Astrocyte (in vitro differentiated cells and primary cell): ENCODE data around the gene METTL3. TPM values are rescaled to one million over a fixed set of nuclear protein-coding genes. Genes with fewer than 3 reads are reported as not detected.

ENCODE experiments used
- DNase-seq: peaks from one replicate; pipeline ENCODE4 v3.0.0-alpha.2; 2010; ENCODE audit warnings: low read depth
- FAIRE-seq: peaks from 2 replicates; lab custom pipeline; 2011; peaks lifted over from hg19 to GRCh38; lab: Jason Lieb, UNC
- H2AFZ ChIP-seq: 2 replicates; pipeline ENCODE4 v1.6.0; 2012; ENCODE audit warnings: low read depth, low read length, inconsistent platforms
- H3K27ac ChIP-seq: 2 replicates; pipeline ENCODE4 v1.5.1; 2011; ENCODE audit warnings: low read depth, low read length, inconsistent platforms
- H3K27me3 ChIP-seq: 2 replicates; pipeline ENCODE4 v1.6.0; 2011; ENCODE audit warnings: low read length, inconsistent platforms; ENCODE audit not compliant: insufficient read depth
- H3K36me3 ChIP-seq: 2 replicates; pipeline ENCODE4 v1.5.1; 2011; ENCODE audit warnings: low read length, inconsistent platforms; ENCODE audit not compliant: insufficient read depth
- H3K4me1 ChIP-seq: 2 replicates; pipeline ENCODE4 v1.5.1; 2011; ENCODE audit warnings: low read length, inconsistent platforms; ENCODE audit not compliant: insufficient read depth
- H3K4me2 ChIP-seq: 2 replicates; pipeline ENCODE4 v1.6.0; 2012; ENCODE audit warnings: low read length, inconsistent platforms
- H3K4me3 ChIP-seq: 2 replicates; pipeline ENCODE4 v1.5.1; 2011; ENCODE audit warnings: low read depth, mild to moderate bottlenecking, low read length, inconsistent platforms; ENCODE audit not compliant: insufficient read depth
- H3K79me2 ChIP-seq: 2 replicates; pipeline ENCODE4 v1.6.0; 2012; ENCODE audit warnings: mild to moderate bottlenecking, low read length, inconsistent platforms; ENCODE audit not compliant: insufficient read depth
- H3K9ac ChIP-seq: 2 replicates; pipeline ENCODE4 v1.6.0; 2012; ENCODE audit warnings: mild to moderate bottlenecking, low read length, inconsistent platforms
- H3K9me3 ChIP-seq: 2 replicates; pipeline ENCODE4 v1.5.1; 2012; ENCODE audit warnings: low read depth, mild to moderate bottlenecking, low read length, inconsistent platforms; ENCODE audit not compliant: insufficient read depth
- H4K20me1 ChIP-seq: 2 replicates; pipeline ENCODE4 v1.6.0; 2012; ENCODE audit warnings: low read length, inconsistent platforms; ENCODE audit not compliant: insufficient read depth
- H3K27ac Mint-ChIP-seq: one replicate; pipeline ENCODE4 v1.8.0; 2021; ENCODE audit warnings: mild to moderate bottlenecking, mixed read lengths; ENCODE audit not compliant: unreplicated experiment
- H3K27me3 Mint-ChIP-seq: one replicate; pipeline ENCODE4 v1.8.0; 2021; ENCODE audit warnings: low read depth, mixed read lengths; ENCODE audit not compliant: unreplicated experiment
- H3K36me3 Mint-ChIP-seq: one replicate; pipeline ENCODE4 v1.8.0; 2021; ENCODE audit warnings: low read depth, mixed read lengths; ENCODE audit not compliant: unreplicated experiment
- H3K4me1 Mint-ChIP-seq: one replicate; pipeline ENCODE4 v1.8.0; 2021; ENCODE audit warnings: low read depth, mixed read lengths; ENCODE audit not compliant: unreplicated experiment
- H3K4me3 Mint-ChIP-seq: one replicate; pipeline ENCODE4 v1.8.0; 2021; ENCODE audit warnings: mild to moderate bottlenecking, moderate library complexity, mixed read lengths; ENCODE audit not compliant: unreplicated experiment
- H3K9me3 Mint-ChIP-seq: one replicate; pipeline ENCODE4 v1.8.0; 2021; ENCODE audit warnings: mild to moderate bottlenecking, mixed read lengths; ENCODE audit not compliant: unreplicated experiment
- EZH2 ChIP-seq: IDR thresholded peaks from 2 replicates; pipeline ENCODE4 v1.6.1; 2012; ENCODE audit warnings: mild to moderate bottlenecking, low read length, inconsistent platforms; ENCODE audit not compliant: insufficient read depth
- total RNA-seq: library from RNA; stranded (reverse); gene quantifications from 2 replicates; pipeline ENCODE4 v1.2.1, GENCODE V29; 2021
- TF ChIP-seq, protein P1 (sequence below): IDR thresholded peaks from 2 replicates; pipeline ENCODE4 v1.5.1; 2011; ENCODE audit warnings: low read depth, mild to moderate bottlenecking, inconsistent platforms, low read length, moderate library complexity; ENCODE audit not compliant: insufficient read depth

The METTL3 gene
- total RNA-seq, 1 donor from 2014 or later, result 44.0 TPM

DNA sequence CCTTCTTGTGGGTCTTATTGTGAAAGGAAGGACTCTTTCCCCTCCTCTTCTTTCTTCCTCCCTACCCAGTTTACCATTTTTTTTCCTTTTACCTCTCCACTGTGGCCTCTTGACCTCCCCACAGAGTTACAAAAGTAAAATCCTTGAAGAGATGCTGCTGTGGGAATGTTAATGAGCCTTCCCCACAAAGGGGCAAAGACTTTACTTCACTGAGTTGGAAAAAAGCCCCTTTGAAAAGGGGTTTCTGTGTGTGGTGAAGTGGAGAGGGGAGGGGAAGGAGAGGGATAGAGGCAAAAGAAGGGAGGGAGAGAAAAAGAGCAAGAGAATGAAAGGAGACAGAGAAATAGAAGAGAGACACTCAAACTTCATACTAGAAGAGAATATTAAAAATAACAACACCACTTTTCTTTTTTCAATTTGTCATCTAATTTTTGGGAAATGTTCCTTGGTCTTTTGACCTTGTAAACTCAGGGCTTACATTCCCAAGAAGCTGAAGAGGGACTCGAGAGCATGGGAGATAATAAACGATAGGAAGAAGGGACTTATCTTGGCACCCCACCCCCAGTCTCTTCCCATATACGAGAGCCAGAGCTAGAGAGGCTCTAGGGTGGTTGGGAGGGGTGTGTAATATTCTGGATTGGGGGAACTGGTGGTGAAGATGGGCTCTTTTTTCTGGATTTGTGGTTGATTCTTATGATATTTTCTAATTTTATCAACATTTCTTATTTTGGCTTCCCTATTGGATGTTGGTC lies 28.2 kb upstream of the METTL3 start:
- Mint-ChIP-seq H3K36me3 (no peaks in the 10 kb centered on the region), H3K4me3 (no peak overlapping the region), H3K27ac (peak overlapping the region; percentile 44), H3K4me1 (peaks cover 19% of the 10 kb centered on the region), H3K9me3 (peaks cover 2% of the 10 kb centered on the region), H3K27me3 (peaks cover 12% of the 10 kb centered on the region)
- no peak overlapping the region for H2AFZ ChIP-seq
- no peak overlapping the region for H3K4me3 ChIP-seq
- FAIRE-seq (no peak), DNase-seq (no peak)
- H3K4me2 ChIP-seq, result no peak overlapping the region
- H3K27ac ChIP-seq, result no peak overlapping the region
- H3K4me1 ChIP-seq, result no peaks in the 10 kb centered on the region
- TF ChIP-seq, protein P1, sequence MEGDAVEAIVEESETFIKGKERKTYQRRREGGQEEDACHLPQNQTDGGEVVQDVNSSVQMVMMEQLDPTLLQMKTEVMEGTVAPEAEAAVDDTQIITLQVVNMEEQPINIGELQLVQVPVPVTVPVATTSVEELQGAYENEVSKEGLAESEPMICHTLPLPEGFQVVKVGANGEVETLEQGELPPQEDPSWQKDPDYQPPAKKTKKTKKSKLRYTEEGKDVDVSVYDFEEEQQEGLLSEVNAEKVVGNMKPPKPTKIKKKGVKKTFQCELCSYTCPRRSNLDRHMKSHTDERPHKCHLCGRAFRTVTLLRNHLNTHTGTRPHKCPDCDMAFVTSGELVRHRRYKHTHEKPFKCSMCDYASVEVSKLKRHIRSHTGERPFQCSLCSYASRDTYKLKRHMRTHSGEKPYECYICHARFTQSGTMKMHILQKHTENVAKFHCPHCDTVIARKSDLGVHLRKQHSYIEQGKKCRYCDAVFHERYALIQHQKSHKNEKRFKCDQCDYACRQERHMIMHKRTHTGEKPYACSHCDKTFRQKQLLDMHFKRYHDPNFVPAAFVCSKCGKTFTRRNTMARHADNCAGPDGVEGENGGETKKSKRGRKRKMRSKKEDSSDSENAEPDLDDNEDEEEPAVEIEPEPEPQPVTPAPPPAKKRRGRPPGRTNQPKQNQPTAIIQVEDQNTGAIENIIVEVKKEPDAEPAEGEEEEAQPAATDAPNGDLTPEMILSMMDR, result no peak
- TF ChIP-seq EZH2, result no peak
- H4K20me1 ChIP-seq, result no peaks in the 10 kb centered on the region
- no peaks in the 10 kb centered on the region for H3K9me3 ChIP-seq
- no peaks in the 10 kb centered on the region for H3K36me3 ChIP-seq
- H3K79me2 ChIP-seq, result no peaks in the 10 kb centered on the region
- peaks cover 45% of the 10 kb centered on the region for H3K27me3 ChIP-seq
- H3K9ac ChIP-seq, result no peak overlapping the region

DNA sequence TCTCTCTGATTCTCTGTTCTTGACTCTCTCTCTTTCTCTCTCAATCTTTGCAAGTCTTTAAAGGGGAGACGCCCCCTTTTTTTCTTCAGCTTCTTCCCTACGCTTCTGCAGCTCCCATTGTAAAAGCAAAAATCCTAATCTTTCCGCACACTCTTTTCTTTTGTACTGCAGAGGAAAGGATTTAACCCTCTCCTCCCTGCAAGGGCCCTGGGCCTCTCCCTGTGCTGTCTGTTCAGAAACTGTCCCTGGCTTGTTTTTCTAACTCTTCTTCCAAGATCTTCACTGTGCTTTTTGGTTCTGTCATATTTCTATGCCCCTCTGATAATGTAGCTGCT lies 25.9 kb upstream of the METTL3 start:
- FAIRE-seq (no peak), DNase-seq (no peak)
- Mint-ChIP-seq H3K36me3 (no peaks in the 10 kb centered on the region), H3K27me3 (peaks cover 14% of the 10 kb centered on the region), H3K4me3 (peak overlapping the region; percentile 78), H3K9me3 (peaks cover 2% of the 10 kb centered on the region), H3K27ac (peak overlapping the region; percentile 4), H3K4me1 (peaks cover 14% of the 10 kb centered on the region)
- Histone ChIP-seq H3K27ac (no peak overlapping the region), H2AFZ (peak overlapping the region; percentile 53), H3K27me3 (peaks cover 46% of the 10 kb centered on the region), H3K4me3 (peak overlapping the region; percentile 35), H3K4me2 (peak overlapping the region; percentile 75), H4K20me1 (no peaks in the 10 kb centered on the region), H3K9ac (no peak overlapping the region), H3K9me3 (no peaks in the 10 kb centered on the region), H3K79me2 (no peaks in the 10 kb centered on the region), H3K4me1 (no peaks in the 10 kb centered on the region), H3K36me3 (no peaks in the 10 kb centered on the region)
- no peak for TF ChIP-seq EZH2
- TF ChIP-seq, protein P1, result no peak
